ENCODE measurements around the gene PTPRN2.
"Not testable (repeated sequence)": the region's sequence is repeated elsewhere in the genome, so short reads cannot be mapped to it uniquely, and the experiment has no call there.

Gene PTPRN2

GRCh38 chr7:157668221-157668883, 919.3 kb downstream of the PTPRN2 start:
- DNase-seq = no peak

GRCh38 chr7:157667731-157668130, 919.9 kb downstream of the PTPRN2 start:
- no peak for DNase-seq

- no peak for DNase-seq
Observed at GRCh38 chr7:157667261-157667660, 920.4 kb downstream of the PTPRN2 start.

GRCh38 chr7:157666530-157667040, 921.0 kb downstream of the PTPRN2 start:
- DNase-seq = no peak

- DNase-seq = not testable (repeated sequence)
Observed at GRCh38 chr7:157665634-157665988, 922.0 kb downstream of the PTPRN2 start.

GRCh38 chr7:157664871-157665633, 922.6 kb downstream of the PTPRN2 start:
- no peak for DNase-seq

GRCh38 chr7:157664034-157664433, 923.6 kb downstream of the PTPRN2 start:
- DNase-seq = no peak

- peak in 1 of 14 donors; percentile 31 for DNase-seq
Observed at GRCh38 chr7:157662981-157663716, 924.5 kb downstream of the PTPRN2 start.

- DNase-seq = no peak
Observed at GRCh38 chr7:157662110-157662791, 925.4 kb downstream of the PTPRN2 start.

GRCh38 chr7:157661611-157661975, 926.0 kb downstream of the PTPRN2 start:
- no peak for DNase-seq

GRCh38 chr7:157660971-157661610, 926.5 kb downstream of the PTPRN2 start:
- no peak for DNase-seq

- DNase-seq = no peak
Observed at GRCh38 chr7:157658851-157659412, 928.7 kb downstream of the PTPRN2 start.

- no peak for DNase-seq
Observed at GRCh38 chr7:157657741-157658740, 929.6 kb downstream of the PTPRN2 start.

- DNase-seq = no peak
Observed at GRCh38 chr7:157656195-157656769, 931.3 kb downstream of the PTPRN2 start.

GRCh38 chr7:157654350-157654749, 933.3 kb downstream of the PTPRN2 start:
- DNase-seq = no peak

- DNase-seq = no peak
Observed at GRCh38 chr7:157653827-157654207, 933.8 kb downstream of the PTPRN2 start.

GRCh38 chr7:157652954-157653826, 934.4 kb downstream of the PTPRN2 start:
- no peak for DNase-seq

GRCh38 chr7:157652161-157652953, 935.3 kb downstream of the PTPRN2 start:
- no peak for DNase-seq
